Cortex of kidney (tissue), 1 donor: Measurements from ENCODE around the gene CCL1.

ENCODE experiments used
- DNase-seq: peaks from one replicate; lab custom pipeline; 2025; lab: John Stamatoyannopoulos, UW

The CCL1 gene

GRCh38 chr17:34383216-34383615 lies 20.2 kb upstream of the CCL1 start:
- no peak for DNase-seq

- no peak for DNase-seq
Measured at GRCh38 chr17:34382621-34383124, 19.6 kb upstream of the CCL1 start.

GRCh38 chr17:34379868-34380267 lies 16.8 kb upstream of the CCL1 start:
- no peak for DNase-seq

GRCh38 chr17:34378664-34379101 lies 15.7 kb upstream of the CCL1 start:
- no peak for DNase-seq

- no peak for DNase-seq
Measured at GRCh38 chr17:34377078-34377823, 14.2 kb upstream of the CCL1 start.

GRCh38 chr17:34375426-34375997 lies 12.5 kb upstream of the CCL1 start:
- DNase-seq = no peak

GRCh38 chr17:34374457-34374856 lies 11.4 kb upstream of the CCL1 start:
- no peak for DNase-seq

- DNase-seq = no peak
Measured at GRCh38 chr17:34371405-34372100, 8.5 kb upstream of the CCL1 start.

GRCh38 chr17:34370997-34371395 lies 8.0 kb upstream of the CCL1 start:
- DNase-seq = no peak

GRCh38 chr17:34370376-34370996 lies 7.5 kb upstream of the CCL1 start:
- DNase-seq = no peak

- DNase-seq = no peak
Measured at GRCh38 chr17:34369571-34369970, 6.5 kb upstream of the CCL1 start.

- no peak for DNase-seq
Measured at GRCh38 chr17:34368946-34369500, 6.0 kb upstream of the CCL1 start.

- no peak for DNase-seq
Measured at GRCh38 chr17:34368196-34368945, 5.3 kb upstream of the CCL1 start.

- no peak for DNase-seq
Measured at GRCh38 chr17:34367486-34368195, 4.6 kb upstream of the CCL1 start.

- no peak for DNase-seq
Measured at GRCh38 chr17:34366529-34367107, 3.6 kb upstream of the CCL1 start.

GRCh38 chr17:34366010-34366409 lies 3.0 kb upstream of the CCL1 start:
- no peak for DNase-seq

GRCh38 chr17:34365340-34365739 lies 2.3 kb upstream of the CCL1 start:
- DNase-seq = no peak

- no peak for DNase-seq
Measured at GRCh38 chr17:34364751-34365150, 1.7 kb upstream of the CCL1 start.

GRCh38 chr17:34361478-34362061 lies 1.5 kb downstream of the CCL1 start:
- DNase-seq = no peak
